Fibroblast of pulmonary artery (primary cell): ENCODE measurements around the gene APPBP2.

Experiments
- DNase-seq: peaks from one replicate; pipeline ENCODE4 v3.0.0-alpha.2; 2010; ENCODE audit warnings: low read depth
- H3K4me3 ChIP-seq: replicated peaks from 2 replicates; pipeline ENCODE4 v1.5.1; 2011; ENCODE audit warnings: low read depth, mild to moderate bottlenecking, control low read depth, low read length, moderate library complexity
- CTCF ChIP-seq: IDR thresholded peaks from 2 replicates; pipeline ENCODE4 v1.5.1; 2011; ENCODE audit warnings: mild to moderate bottlenecking, control low read depth, low read length, inconsistent platforms; ENCODE audit errors: missing control alignments

Gene APPBP2

GRCh38 chr17:60455378-60455777 lies 70.7 kb downstream of the APPBP2 start:
- TF ChIP-seq CTCF, result no peak

GRCh38 chr17:60451965-60452364 lies 74.1 kb downstream of the APPBP2 start:
- DNase-seq, result no peak
- TF ChIP-seq CTCF, result no peak
- H3K4me3 ChIP-seq, result no peak overlapping the region

More at GRCh38 chr17:60455378-60455777, 70.7 kb downstream of the APPBP2 start:
- peak; percentile 31 for DNase-seq
- no peak overlapping the region for H3K4me3 ChIP-seq

- TF ChIP-seq CTCF, result no peak
- no peak for DNase-seq
- H3K4me3 ChIP-seq, result no peak overlapping the region
Observed at GRCh38 chr17:60451071-60451470, 75.0 kb downstream of the APPBP2 start.

GRCh38 chr17:60447375-60447774 lies 78.7 kb downstream of the APPBP2 start:
- no peak overlapping the region for H3K4me3 ChIP-seq
- no peak for TF ChIP-seq CTCF
- no peak for DNase-seq

GRCh38 chr17:60445144-60445543 lies 80.9 kb downstream of the APPBP2 start:
- DNase-seq, result no peak
- no peak for TF ChIP-seq CTCF
- H3K4me3 ChIP-seq, result no peak overlapping the region

GRCh38 chr17:60443713-60444112 lies 82.3 kb downstream of the APPBP2 start:
- no peak for TF ChIP-seq CTCF
- H3K4me3 ChIP-seq, result no peak overlapping the region
- DNase-seq, result no peak
